GM20431 (cell line): ENCODE results near the gene LRP3.
"Not testable (repeated sequence)": the region's sequence is repeated elsewhere in the genome, so short reads cannot be mapped to it uniquely, and the experiment has no call there.

Source experiments
- in situ Hi-C: fragments of 300-500 bp; cut with MseI, MboI; formaldehyde crosslinking; loops from one replicate; pipeline ENCODE4 v1.15.0; 2020; ENCODE audit warnings: low sequenced_read_pairs; ENCODE audit not compliant: unreplicated experiment

Gene LRP3

GRCh38 chr19:33199441-33200265 lies 5.5 kb downstream of the LRP3 start:
- in situ Hi-C loops, result no loop called here

DNA sequence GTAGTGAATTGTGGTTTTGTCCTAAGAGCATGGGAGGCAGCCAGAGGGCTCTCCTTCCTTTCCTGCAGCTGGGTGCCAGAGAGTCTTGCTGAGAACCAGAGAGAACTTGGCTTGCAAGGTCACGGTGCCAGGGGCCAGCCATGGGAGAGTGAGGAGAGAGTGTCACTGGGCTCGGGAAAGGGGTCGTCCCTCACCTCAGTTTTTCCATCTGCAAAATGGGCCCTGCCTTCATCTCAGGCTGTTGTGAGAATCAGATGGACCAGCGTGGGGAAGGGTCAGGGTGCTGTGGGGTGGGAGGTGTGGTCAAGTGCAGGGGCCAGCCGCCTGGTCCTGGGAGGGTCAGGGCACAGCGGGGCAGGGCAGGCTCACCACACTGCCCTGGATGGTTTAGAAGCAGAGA lies 7.3 kb downstream of the LRP3 start:
- in situ Hi-C loops, result no loop called here

GRCh38 chr19:33201886-33202545 lies 7.9 kb downstream of the LRP3 start:
- in situ Hi-C loops, result no loop called here

DNA sequence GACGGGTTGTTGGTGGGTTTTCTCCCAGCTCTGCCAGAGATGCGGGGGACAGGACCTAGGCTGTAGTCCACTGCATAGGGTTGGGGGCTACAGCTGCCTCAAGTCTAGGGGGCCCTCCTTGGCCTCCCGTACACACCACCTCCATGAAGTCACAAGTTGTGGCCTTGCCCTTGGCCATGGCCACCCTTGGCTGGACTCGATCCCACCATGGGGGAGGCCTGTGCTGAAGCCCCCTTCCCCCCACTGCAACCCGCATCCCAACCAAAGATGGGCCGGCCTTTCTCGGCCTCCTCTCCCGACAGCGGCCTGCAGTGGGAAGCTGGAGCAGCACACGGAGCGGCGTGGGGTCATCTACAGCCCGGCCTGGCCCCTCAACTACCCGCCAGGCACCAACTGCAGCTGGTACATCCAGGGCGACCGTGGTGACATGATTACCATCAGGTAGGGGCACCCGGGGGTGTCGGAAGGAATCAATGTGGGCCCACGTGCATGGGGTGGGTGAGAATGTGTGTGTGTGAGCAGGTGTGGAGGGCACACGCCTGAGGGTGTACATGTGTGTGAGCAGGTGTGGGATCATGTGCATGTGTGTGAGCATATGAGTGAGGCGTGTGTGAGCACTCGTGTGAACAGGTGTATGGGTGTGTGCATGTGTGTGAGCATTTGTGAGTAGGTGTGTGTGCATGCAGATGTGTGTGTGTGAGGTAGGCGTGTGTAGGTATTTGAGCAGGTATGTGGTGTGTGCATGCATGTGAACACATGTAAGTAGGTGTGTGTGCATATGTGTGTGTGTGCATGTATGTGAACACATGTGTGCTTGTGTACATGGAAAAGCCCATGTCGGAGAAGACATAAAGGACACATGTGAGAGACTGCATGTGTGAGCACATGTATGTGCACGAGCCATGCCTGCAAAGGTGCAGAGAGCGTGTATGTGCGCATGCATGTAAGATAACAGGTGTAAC lies 8.7 kb downstream of the LRP3 start:
- in situ Hi-C loops, result no loop called here

DNA sequence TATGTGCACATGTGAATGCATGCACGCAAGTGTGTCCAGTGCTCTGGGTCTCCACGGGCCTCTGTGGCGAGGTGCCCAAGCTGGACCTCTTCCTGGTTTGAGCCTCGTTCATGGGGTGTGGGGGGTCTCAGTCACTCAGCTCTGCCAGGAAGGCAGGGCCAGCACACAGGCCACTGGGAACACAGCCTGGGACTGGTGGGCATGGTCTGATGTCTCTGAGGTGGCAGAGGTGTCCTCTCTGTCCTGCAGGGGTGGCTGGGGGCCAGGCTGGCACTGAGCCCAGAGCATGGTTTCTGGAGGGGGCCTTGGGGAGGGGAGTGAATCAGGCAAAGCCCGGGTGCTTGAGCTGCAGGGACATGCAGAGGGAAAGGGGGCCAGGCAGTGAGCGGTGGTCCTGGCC lies 9.4 kb downstream of the LRP3 start:
- in situ Hi-C loops, result no loop called here

GRCh38 chr19:33204136-33204973 lies 10.2 kb downstream of the LRP3 start:
- in situ Hi-C loops, result no loop called here

DNA sequence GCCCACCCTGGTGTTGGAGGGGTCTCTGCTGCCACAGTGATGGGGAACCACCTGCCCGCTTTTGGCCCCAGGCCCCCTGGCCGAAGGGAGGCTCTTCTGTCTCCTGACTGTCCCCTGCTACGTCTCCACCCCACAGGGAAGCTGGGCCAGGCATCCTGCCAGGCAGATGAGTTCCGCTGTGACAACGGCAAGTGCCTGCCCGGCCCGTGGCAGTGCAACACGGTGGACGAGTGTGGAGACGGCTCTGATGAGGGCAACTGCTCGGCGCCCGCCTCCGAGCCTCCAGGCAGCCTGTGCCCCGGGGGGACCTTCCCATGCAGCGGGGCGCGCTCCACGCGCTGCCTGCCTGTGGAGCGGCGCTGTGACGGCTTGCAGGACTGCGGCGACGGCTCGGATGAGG lies 11.0 kb downstream of the LRP3 start:
- in situ Hi-C loops, result no loop called here

DNA sequence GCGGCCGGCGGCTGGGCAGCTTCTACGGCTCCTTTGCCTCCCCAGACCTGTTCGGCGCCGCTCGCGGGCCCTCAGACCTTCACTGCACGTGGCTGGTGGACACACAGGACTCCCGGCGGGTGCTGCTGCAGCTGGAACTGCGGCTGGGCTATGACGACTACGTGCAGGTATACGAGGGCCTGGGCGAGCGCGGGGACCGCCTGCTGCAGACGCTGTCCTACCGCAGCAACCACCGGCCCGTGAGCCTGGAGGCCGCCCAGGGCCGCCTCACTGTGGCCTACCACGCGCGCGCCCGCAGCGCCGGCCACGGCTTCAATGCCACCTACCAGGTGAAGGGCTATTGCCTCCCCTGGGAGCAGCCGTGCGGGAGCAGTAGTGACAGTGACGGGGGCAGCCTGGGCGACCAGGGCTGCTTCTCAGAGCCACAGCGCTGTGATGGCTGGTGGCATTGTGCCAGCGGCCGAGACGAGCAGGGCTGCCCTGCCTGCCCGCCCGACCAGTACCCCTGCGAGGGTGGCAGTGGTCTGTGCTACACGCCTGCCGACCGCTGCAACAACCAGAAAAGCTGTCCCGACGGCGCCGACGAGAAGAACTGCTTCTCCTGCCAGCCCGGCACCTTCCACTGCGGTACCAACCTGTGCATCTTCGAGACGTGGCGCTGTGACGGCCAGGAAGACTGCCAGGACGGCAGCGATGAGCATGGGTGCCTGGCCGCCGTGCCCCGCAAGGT lies 11.6 kb downstream of the LRP3 start:
- in situ Hi-C loops, result no loop called here

GRCh38 chr19:33206261-33207039 lies 12.3 kb downstream of the LRP3 start:
- in situ Hi-C loops, result no loop called here

DNA sequence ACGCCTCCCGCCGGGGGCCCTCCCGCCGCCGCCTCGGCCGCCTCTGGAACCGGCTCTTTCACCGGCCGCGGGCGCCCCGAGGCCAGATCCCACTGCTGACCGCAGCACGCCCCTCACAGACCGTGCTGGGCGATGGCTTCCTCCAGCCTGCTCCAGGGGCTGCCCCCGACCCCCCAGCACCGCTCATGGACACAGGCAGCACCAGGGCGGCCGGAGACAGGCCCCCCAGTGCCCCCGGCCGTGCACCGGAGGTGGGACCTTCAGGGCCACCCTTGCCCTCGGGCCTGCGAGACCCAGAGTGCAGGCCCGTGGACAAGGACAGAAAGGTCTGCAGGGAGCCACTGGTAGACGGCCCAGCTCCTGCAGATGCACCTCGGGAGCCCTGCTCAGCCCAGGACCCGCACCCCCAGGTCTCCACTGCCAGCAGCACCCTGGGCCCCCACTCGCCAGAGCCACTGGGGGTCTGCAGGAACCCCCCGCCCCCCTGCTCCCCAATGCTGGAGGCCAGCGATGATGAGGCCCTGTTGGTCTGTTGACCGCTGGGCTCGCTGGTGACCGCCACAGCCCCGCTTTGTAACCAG lies 13.0 kb downstream of the LRP3 start:
- in situ Hi-C loops, result no loop called here

DNA sequence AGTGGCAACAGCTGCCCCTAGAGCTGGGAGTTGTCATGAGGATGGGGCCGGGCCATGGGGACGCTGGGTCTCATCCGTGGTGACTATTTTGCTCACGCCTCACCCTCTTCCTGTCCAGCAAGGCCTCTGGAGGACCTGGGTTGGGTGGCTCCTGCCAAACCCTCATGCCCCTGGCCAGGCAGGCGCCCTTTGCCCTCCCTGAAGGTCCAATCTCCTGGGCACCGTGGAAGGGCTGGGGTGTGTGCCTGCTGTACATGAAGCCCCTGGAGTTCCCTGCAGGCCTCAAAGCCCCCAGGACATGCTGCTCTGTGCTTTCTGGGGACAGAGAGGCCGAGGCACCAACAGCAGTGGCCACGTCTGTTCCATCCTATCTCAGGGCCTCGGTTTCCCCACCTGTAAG lies 13.8 kb downstream of the LRP3 start:
- in situ Hi-C loops, result no loop called here

- in situ Hi-C loops, result no loop called here
Observed at GRCh38 chr19:33208371-33208895, 14.3 kb downstream of the LRP3 start.

DNA sequence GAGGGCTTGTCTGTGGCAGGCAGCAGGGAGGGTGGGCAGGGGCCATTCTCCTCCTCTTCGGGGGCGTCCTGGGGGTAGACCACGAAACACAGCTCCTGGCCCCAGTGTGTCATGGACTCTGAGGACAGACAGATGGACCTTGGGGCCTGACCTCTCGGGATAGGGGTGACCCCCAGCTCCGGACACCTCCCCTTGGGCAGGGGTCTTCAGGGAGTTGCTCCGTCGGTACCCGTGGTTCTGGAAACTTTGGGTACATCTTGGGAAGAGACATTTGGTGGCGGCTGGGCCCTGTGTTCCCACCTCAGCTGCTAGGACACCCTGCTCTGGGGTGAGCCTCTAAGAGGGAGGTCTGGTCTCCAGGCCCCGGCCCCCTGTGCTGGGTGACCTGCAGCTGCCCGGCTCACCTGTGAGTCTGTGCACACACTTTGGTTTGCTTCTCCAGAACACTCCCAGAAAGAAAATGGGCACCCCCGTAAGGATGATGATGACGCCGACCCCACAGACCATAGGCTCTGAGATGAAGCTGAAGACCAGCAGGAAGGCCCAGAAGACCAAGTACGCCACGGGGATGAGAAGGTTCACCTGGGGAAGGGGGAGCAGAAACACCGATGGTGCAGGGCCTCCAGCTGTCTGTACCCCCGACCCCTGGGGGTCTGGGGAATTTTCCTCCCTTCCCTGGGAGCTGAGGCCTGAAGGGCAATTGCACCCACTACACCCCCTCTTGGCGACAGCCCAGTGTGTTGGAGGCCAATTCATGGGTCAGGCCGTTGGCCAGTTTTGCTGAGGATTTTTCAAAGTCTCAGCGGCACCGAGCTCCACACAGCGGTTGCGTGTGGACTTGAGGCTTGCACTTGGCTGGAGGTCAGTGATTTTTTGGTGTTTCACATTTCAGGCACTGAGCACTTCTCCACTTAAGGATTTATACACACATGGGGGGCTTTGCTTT lies 15.0 kb downstream of the LRP3 start:
- in situ Hi-C loops, result no loop called here

GRCh38 chr19:33209850-33210230 lies 15.7 kb downstream of the LRP3 start:
- in situ Hi-C loops, result not testable (repeated sequence)

DNA sequence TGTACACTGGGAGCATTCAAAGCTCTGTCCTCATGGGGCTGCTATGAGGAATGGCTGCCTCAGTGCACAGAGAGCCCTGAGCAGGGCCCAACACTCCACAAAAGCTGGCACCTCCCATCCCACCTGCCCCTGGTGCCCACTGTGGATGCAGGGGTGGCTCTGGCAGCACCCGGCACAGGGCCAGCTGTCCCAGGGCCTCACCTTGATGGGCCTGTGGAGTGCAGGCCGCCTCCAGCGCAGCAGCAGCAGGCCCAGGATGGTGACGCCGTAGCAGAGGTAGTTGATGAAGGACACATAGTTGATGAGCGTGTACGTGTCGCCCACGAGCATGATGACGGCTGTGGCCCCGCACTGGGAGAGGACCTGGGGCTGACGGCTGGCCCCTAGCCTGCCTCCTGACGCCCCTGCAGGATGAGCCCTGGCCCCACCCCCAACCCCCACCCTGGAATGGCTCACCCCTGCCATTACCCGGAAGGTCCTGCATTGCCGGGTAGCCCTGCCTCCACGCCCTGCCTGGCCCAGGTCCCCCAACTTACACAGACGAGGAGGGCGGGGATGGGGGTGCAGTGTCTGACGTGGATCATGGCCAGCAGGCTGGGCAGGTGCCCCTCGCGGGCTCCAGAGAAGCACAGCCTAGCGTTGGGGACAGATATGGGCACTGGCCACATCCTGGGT lies 16.3 kb downstream of the LRP3 start:
- in situ Hi-C loops, result no loop called here

- in situ Hi-C loops, result no loop called here
Observed at GRCh38 chr19:33211794-33212435, 17.8 kb downstream of the LRP3 start.
